Stimulated activated CD4-positive, alpha-beta T cell treated with anti-CD3 and anti-CD28 coated beads, Interleukin-4, amount 100 ng/mL, for 24 hours (primary cell): ENCODE measurements around the gene RNFT2.
"Not testable (repeated sequence)": the region's sequence is repeated elsewhere in the genome, so short reads cannot be mapped to it uniquely, and the experiment has no call there.

Source experiments
- DNase-seq: peaks from one replicate; pipeline ENCODE4 v3.0.0-alpha.2; 2020

The RNFT2 gene

DNA sequence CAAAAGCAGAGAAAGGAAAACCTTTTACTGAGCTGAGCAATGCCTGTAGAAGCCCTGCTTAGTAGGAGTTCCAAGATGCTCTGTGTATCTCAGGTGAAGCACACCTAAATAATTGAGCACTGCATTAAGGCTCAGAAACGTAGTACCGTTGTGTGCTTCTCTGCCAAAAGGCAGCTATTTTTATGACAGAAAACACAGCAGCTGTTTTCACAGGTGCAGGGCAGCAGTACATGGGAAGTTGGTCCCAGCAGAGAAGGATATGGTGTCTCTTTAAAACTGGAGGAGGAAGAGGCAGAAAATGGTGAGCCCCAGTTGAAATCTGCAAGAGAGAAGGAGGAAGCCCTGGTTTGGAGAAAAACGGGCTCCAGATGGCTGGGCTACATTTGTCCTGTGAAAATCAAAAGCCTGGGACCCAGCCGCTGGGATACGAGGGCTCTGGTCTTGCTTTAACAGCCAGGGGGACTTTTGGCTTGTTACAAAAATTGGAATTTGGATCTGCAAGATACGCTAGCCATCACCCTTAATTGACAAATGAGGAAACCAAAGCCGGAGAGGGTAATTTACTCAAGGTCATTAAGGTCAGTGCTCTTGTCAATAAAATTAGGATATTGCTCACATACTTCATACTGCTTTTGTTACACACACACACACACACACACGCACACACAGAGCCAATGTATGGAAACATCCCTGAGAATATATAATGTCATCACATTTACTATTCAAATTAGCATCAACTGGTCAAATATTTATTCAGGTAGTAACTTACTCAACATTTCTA is 27.6 kb upstream of the RNFT2 start:
- no peak for DNase-seq

- no peak for DNase-seq
These were observed 25.4 kb upstream of the RNFT2 start for GRCh38 chr12:116712458-116713303.

- DNase-seq: no peak
These were observed 24.6 kb upstream of the RNFT2 start for GRCh38 chr12:116713527-116713926.

DNA sequence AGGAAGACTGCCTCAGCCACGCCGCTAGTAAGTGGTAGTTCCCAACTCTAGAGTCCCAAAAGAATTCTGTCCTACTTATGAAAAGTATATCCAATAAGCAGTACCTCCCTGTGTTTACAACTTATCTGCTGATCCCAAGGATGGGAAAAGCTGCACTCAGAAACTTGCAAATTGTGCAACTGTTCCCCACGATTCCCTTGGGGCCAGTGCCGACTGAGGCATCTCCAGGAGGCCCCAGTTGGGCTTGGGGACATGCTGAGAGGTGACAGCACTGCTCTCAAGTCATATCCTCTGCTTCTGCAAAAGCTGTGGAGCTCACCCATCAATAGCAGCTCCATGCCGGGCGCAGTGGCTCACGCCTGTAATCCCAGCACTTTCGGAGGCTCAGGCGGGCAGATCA is 23.9 kb upstream of the RNFT2 start:
- no peak for DNase-seq

DNA sequence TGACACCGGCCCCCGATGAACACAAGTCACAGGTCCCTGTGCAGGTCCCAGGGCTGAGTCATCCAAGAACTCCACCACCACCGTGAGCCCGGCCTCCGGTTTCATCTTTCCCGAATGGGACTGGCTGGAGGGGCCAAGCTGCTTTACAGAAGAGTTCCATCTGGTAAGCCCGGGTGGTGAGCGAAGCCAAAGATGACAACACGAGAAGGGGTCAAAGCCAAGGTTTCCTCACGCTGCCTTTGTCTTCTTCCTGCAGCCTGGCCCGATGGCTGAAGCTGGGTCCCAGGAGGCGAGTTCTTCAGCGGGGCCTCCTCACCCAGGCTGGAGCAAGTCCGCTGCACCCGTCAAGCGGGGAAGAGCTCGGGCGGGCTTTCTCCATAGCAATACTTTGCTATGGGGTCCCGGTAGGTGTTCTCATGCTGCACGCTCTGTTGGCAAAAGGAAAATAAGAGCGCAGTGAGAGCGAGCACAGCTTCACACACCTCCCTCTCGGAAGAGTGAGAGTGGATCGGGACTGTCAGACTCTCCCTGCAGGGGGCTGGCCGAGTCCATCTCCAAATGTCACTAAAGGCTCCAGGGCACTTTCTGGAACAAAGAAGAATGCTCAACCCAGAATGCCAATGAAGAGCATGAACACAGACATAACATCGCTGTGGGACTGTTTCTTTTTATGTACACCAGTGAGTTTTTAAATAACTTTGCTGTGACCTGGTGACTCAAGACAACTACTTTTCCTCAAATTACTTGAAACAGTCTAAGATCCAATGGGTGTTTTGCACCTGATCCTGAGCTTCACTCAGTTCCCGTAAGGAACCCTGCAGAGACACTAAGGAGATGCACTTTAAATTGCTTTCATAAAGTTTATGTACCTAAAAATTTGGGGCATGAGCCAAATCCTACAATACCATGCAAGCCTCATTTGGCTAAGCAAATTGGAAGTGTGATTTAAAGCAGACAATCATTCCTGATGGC is 20.4 kb upstream of the RNFT2 start:
- no peak for DNase-seq

DNA sequence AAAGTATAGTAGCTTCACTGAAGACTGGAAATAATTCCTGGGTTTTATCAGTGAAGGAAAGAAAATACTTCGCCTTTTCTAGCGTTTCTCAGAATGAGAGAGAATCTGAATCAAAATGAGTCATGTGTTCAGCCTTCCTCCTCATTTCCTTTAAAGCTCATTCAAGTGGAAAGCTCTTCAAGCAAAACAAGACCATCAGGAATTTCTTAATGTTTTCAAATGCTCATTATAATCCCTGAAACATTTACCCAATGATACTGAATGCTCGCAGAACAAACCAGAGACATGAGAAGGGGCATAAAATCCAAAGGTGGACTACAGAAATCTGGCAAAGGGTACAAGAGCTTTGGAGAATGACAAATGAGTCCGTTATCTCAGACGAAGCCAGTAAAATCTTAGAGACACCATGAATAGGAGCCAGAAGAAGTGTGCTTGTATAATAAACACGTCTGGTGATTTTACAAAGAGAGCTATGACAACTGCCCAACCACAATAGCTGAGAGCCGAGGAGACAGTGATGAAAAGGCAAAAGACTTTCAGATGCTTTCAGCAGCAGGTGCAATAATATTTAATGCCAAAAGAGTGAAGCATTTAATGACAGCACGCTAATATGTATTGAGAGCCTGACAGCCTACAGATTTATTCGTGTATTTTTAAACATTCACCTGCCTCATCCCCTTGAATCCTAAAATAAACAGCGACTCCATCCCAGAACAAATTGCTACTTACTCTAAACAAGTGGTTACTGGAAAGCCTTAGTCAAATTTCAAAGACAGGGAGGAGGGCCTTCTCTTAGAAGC is 19.3 kb upstream of the RNFT2 start:
- no peak for DNase-seq

DNA sequence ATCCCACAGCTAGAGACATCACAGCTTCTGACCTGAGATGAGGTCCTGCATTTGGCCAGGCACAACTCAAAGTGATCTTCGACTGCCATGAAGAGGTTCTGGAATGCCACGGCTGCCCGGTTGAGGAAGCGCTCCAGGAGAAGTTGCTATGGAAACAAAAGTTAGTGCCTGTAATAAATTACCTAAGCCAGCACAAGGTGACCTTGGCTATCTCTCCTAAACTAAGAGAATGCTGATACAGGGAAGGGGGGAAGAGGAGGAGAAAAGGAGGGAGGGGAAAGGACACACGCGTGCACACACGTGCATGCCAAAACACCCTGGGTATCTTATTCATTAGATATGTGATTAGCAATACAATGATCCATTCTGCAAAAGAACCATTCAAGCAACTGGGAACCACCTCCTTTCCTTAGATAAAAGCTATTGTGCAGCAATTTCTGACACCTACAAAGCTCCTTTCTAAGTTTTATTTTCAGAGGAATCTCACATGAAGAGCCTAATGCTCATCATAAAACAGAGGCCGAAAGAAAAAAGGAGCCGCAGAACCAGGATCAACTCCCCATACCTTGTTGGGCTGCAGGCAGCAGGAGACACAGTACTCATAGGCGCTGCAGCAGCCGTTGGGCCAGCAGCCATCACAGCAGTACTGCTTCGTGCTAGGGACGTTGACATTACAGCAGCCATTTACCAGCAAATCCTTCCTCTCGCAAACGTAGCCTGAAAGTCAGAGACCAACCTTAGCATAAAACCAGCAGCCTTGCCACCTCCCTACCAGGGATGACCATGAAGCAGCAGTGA is 18.2 kb upstream of the RNFT2 start:
- DNase-seq: no peak

- no peak for DNase-seq
These were observed 15.9 kb upstream of the RNFT2 start for GRCh38 chr12:116722245-116722644.

DNA sequence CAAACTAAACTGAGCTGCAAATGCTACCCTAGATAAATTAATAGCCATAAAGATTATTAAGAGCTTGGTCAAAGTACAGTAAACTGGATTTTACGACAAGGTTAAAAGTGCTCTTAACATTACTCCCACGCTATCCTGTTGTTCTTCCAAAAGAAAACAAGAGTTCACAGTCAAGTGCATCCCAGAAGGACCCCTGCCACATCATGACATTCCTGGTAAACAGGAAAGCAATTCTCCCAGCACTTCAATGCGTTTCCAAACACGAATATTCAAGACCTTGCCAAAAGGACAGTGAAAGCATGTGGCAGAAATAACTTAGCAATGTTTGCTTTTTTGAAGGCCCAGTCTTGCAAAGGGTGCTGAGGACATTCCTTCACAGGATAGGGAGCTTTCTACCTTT is 11.4 kb upstream of the RNFT2 start:
- DNase-seq: no peak

DNA sequence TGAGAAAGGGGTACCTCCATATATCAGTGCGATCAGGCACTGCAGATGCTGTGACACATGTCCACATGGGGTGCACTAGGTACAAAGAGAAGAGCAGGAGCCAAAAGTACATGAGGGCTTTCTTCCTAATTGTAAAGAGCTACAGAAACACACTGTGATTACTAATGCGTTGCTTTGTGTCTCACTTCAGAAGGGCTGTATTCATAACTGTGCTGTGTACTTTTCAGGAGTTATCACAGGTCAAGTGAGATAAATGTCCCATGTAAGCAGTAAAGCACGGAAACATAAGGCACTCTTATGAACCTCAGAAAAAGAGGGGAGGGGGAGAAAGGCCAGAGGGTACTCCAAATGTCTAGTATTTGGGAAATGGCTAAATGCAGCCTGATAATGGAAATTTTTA is 10.9 kb upstream of the RNFT2 start:
- DNase-seq: no peak

GRCh38 chr12:116727891-116728290 is 10.2 kb upstream of the RNFT2 start:
- no peak for DNase-seq

DNA sequence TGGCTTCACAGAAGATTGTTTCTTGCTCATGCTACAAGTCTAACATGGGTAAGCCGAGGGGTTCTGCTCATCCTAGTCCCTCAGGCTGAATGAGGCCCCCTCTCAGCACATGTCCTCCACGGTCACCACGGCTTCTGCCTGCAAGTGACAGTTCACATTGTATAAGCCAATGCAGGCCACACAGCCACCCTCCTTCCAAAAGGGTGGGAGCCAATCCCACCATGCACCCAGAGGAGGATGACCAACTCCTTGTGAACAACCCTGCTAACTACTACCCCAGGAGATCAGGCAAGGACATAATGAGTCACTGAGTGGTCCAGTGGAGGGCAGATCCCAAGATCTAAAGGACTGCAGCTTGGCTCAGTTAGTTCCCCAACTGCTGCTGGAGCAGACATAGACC is 6.3 kb upstream of the RNFT2 start:
- DNase-seq: no peak

DNA sequence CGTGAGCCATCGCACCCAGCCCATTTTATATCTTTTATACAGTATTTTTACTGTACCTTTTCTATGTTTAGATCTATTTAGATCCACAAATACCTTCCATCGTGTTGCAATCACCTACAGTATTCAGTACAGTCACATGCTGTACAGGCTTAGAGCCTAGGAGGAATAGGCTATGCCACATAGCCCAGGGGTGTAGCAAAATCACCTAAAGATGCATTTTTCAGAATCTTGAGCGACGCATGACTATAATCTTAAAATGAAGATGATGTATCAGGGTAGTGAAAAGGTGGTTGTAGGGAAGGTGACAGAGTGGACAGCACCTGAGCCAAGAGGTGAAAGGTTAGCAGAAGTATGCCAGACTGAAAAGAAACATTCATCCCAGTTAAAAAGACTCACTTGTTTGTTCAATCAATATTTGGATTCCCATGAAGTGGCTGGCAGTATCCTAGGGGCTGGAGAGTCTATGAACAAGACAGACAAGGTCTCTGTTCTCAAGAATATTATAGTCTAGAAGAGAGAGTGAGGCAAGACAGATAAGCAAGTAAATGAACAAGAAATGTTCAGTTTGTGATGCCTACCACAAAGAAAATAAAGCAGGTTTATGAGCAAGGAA is 3.9 kb upstream of the RNFT2 start:
- DNase-seq: no peak

DNA sequence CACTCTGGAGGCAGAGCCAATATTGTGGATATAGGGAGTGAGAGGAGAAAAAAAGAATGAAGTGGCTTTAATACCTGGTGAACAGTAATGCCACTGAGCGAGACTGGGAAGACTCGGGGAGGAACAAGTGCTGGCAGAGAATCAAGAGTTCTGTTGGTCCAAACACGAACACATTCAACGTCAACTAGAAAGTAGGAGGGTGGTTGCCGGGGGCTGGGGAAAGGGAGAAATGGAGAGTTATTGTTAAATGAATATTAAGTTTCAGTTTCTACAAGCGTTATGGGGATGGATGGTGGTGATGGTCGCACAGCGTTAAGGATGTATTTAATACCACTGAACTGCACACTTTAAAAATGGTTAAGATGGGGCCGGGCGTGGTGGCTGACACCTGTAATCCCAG is 3.0 kb upstream of the RNFT2 start:
- no peak for DNase-seq

DNA sequence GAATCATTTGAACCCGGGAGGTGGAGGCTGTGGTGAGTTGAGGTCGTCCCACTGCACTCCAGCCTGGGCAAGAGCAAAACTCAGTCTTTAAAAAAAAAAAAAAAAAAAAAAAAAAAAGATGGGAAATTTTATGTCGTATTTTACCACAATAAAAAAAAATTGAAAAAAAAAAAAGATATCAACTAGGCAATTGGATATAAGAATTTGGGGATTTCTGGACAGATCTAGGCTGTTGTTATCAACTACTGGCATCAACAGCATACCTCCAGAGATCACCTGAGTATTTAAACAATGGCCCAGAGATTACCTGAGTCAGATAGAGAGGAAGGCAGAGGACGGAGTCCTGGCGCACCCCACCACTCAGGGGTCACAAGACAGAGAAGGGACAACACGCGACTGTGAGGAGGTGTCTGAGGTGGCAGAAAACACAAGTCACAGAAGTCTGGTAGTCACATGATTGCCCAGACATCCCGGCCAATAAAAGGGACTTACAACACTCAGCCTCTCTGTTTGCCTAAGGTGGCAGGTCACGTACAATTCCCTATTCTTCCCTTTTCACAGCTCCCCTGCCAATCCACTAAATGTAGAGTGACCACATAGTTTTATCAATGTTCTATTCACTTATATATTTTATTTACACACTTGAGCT is 2.0 kb upstream of the RNFT2 start:
- no peak for DNase-seq

- no peak for DNase-seq
These were observed 947 bp upstream of the RNFT2 start for GRCh38 chr12:116736962-116737773.

DNA sequence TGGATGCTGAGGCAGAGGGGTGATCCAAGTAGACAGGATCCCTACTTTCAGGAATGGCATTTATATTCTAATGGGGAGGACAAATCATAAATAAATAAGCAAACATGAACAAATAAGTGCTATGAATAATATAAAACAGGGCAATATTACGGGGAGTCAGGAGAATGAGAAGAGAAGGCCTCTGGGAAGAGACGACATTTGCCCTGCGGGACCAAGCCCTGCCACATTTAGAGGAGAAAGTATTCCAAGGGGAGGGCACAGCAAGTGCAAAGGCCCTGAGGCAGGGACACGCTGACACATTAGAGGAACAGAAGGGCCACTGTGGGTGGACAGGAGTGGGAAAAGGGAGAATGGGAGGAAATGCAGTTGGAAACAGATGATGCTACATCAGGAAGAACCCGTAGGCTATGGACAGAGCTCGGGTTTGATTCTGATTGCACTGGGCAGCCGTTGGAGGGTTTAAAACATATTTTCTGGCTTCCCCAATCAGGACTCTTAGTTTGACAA is 1.3 kb downstream of the RNFT2 start:
- no peak for DNase-seq

DNA sequence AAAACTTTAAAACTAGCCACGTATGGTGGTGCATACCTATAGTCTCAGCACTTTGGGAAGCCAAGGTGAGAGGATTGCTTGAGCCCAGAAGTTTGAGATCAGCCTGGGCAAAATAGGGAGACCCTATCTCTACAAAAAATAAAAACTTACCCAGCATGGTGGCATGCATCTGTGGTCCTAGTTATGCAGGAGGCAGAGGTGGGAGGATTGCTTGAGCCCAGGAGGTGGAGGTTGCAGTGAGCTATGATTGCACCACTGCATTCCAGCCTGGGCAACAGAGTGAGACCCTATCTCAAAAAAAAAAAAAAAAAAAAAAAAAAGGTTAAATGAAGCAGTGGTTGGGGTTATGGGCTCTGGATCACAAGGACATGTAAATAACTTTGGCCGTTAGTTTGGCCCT is 4.7 kb downstream of the RNFT2 start:
- DNase-seq: not testable (repeated sequence)

- DNase-seq: no peak
These were observed 6.7 kb downstream of the RNFT2 start for GRCh38 chr12:116744766-116745165.
